ENCODE results near the gene ATF7IP2. TPM values are rescaled to one million over a fixed set of nuclear protein-coding genes. Genes with fewer than 3 reads are reported as not detected.
"Not testable (repeated sequence)": the region's sequence is repeated elsewhere in the genome, so short reads cannot be mapped to it uniquely, and the experiment has no call there.

The ATF7IP2 gene
- total RNA-seq, 1 experiment from 2014 or later, result 25.2 TPM

DNA sequence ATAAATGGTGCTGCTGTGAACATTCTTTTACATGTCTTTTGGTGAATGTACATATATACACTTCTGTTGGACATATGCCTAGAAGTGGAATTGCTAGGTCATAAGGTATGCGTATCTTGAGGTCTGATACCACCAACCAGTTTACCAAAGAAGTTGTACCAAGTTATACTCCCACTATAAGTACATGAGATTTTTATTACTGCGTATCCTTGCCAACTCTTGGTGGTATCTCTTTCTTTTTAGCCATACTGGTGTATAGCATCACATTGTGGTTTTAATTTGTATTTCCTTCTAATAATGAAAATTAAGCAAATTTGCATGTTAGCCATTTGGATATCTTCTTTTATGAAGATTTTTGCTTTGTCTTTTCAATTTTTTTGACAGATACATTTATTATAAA is 80.5 kb downstream of the ATF7IP2 start:
- ChIA-PET POLR2A (no interaction called here), CTCF (no interaction called here)
- Histone ChIP-seq H3K4me3 (ENCODE audit: low read depth in 2 of 2, low read length in 2 of 2) (no peak overlapping the region), H3K9me3 (ENCODE audit: control insufficient read depth, insufficient read depth, low read depth, low read length) (no peaks in the 10 kb centered on the region), H3K36me3 (ENCODE audit: control insufficient read depth, insufficient read depth, low read length) (no peaks in the 10 kb centered on the region; the same call in 1 of the 2 replicates), H3K27me3 (ENCODE audit: control insufficient read depth, insufficient read depth, low read length) (no peaks in the 10 kb centered on the region), H3K4me1 (ENCODE audit: control insufficient read depth, insufficient read depth, low read length) (no peaks in the 10 kb centered on the region), H3K27ac (ENCODE audit: low read length) (no peak overlapping the region)
- no TSS peak for BruUV-seq (replicated peaks)
- TF ChIP-seq POLR2AphosphoS5 (IDR thresholded peaks at IDR 0.05; ENCODE audit: low read depth, low read length) (no peak), SIN3A (IDR thresholded peaks at IDR 0.05; ENCODE audit: borderline replicate concordance, insufficient read depth, low read depth, low read length) (no peak), TCF7L2 (IDR thresholded peaks at IDR 0.05; ENCODE audit: low read depth, low read length) (no peak), CTCF (IDR thresholded peaks at IDR 0.05) (no peak), REST (IDR thresholded peaks at IDR 0.05; ENCODE audit: insufficient read depth in 1 of 2, low read depth in 2 of 2, low read length in 1 of 2) (no peak)
- intact Hi-C loops (cut with micrococcal nuclease; ENCODE audit: unreplicated experiment), result no loop called here
- ATAC-seq (no peak), DNase-seq (ENCODE audit: low read depth, low spot score) (no peak)
- in situ Hi-C loops (cut with HindIII; ENCODE audit: low pct_unique_long_range_greater_than_20kb, low sequenced_read_pairs), result no loop called here

GRCh38 chr16:10466861-10467260 is 81.0 kb downstream of the ATF7IP2 start:
- DNase-seq (ENCODE audit: low read depth, low spot score) (no peak), ATAC-seq (no peak)
- ChIA-PET POLR2A (no interaction called here), CTCF (no interaction called here)
- Histone ChIP-seq H3K4me1 (ENCODE audit: control insufficient read depth, insufficient read depth, low read length) (no peaks in the 10 kb centered on the region), H3K9me3 (ENCODE audit: control insufficient read depth, insufficient read depth, low read depth, low read length) (no peaks in the 10 kb centered on the region), H3K36me3 (ENCODE audit: control insufficient read depth, insufficient read depth, low read length) (no peaks in the 10 kb centered on the region; the same call in 1 of the 2 replicates), H3K27me3 (ENCODE audit: control insufficient read depth, insufficient read depth, low read length) (no peaks in the 10 kb centered on the region), H3K27ac (ENCODE audit: low read length) (no peak overlapping the region), H3K4me3 (ENCODE audit: low read depth in 2 of 2, low read length in 2 of 2) (no peak overlapping the region)
- BruUV-seq (replicated peaks), result no TSS peak
- TF ChIP-seq SIN3A (IDR thresholded peaks at IDR 0.05; ENCODE audit: borderline replicate concordance, insufficient read depth, low read depth, low read length) (no peak), POLR2AphosphoS5 (IDR thresholded peaks at IDR 0.05; ENCODE audit: low read depth, low read length) (no peak), CTCF (IDR thresholded peaks at IDR 0.05) (no peak), REST (IDR thresholded peaks at IDR 0.05; ENCODE audit: insufficient read depth in 1 of 2, low read depth in 2 of 2, low read length in 1 of 2) (no peak), TCF7L2 (IDR thresholded peaks at IDR 0.05; ENCODE audit: low read depth, low read length) (no peak)
- intact Hi-C loops (cut with micrococcal nuclease; ENCODE audit: unreplicated experiment), result no loop called here
- in situ Hi-C loops (cut with HindIII; ENCODE audit: low pct_unique_long_range_greater_than_20kb, low sequenced_read_pairs), result no loop called here

DNA sequence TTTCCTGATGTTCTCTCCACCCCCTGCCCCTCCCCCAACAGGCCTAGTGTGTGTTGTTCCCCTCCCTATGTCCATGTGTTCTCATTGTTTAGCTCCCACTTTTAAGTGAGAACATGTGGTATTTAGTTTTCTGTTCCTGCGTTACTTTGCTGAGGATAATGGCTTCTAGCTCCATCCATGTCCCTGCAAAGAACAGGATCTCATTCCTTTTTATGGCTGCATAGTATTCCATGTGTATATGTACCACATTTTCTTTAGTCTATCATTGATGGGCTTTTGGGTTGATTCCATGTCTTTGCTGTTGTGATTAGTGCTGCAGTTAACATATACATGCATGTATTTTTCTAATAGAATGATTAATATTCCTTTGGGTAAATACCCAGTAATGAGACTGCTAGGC is 90.8 kb downstream of the ATF7IP2 start:
- DNase-seq (ENCODE audit: low read depth, low spot score); H3K27ac ChIP-seq (ENCODE audit: low read length); intact Hi-C loops (cut with micrococcal nuclease; ENCODE audit: unreplicated experiment); H3K9me3 ChIP-seq (ENCODE audit: control insufficient read depth, insufficient read depth, low read depth, low read length); H3K4me3 ChIP-seq (ENCODE audit: low read depth in 2 of 2, low read length in 2 of 2); BruUV-seq (replicated peaks); H3K27me3 ChIP-seq (ENCODE audit: control insufficient read depth, insufficient read depth, low read length); CTCF ChIA-PET; H3K4me1 ChIP-seq (ENCODE audit: control insufficient read depth, insufficient read depth, low read length); in situ Hi-C loops (cut with HindIII; ENCODE audit: low pct_unique_long_range_greater_than_20kb, low sequenced_read_pairs); H3K36me3 ChIP-seq (ENCODE audit: control insufficient read depth, insufficient read depth, low read length); ATAC-seq: not testable (repeated sequence)
- POLR2A ChIA-PET, result interaction anchor here (0.7 kb wide), 1 partner anchor 9 kb away, joined by 5 read pairs; no protein-coding TSS in a partner anchor
